ENCODE data around the gene SMYD3.

The SMYD3 gene

DNA sequence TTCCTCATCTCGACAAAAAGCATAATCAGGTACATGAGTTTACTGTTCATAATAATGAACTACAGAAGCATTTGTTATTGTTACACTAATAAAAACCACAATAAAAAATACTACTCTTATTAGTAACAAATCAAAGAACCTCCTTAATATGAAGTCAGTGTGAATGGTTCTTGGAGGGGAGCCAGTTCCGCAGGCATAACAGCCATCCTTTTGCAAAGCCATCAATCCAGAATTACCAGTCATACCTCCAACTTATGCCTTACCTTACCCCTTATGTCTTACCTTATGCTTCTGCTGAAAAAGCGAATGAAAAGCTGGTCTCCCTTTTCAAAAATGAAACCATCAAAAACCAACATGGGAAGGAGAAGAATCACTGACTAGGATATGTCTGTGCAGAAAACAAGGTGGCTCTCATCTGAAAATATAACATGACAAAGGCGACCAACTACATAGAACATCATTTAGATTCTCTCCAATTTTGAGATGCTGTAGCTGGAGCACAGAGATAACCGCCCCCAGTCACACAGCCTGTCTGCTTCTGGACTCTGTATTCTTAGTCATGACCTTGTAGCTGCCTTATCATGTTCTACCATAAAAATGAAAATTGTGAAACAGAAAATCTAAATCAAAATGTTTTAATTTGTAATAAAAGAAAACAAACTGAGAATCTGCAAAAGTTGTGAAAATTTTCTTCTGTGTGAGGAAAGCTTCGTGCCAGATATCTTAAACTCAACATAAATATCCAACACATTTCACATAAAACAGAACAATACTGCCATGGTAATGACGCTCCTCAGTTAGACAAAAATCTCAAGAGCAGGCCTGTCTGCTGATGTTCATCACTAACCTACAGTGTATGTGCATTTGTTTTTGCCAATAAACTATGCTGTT lies 438.2 kb downstream of the SMYD3 start:
- no peaks in the 10 kb centered on the region for H3K27me3 ChIP-seq (ENCODE audit: control insufficient read depth in 1 of 2, insufficient read depth in 2 of 2, low read length in 2 of 2)
- no peak overlapping the region for H3K9ac ChIP-seq (ENCODE audit: low read length)
- H3K9me3 ChIP-seq (ENCODE audit: low read length), result no peaks in the 10 kb centered on the region
- no peaks in the 10 kb centered on the region for H3K36me3 ChIP-seq (ENCODE audit: insufficient read depth, low read length)
- no peak overlapping the region for H3K4me3 ChIP-seq (ENCODE audit: low read depth in 1 of 2, low read length in 2 of 2)
- no peak overlapping the region for H3K27ac ChIP-seq (ENCODE audit: low read depth, low read length)
- no peaks in the 10 kb centered on the region for H3K4me1 ChIP-seq (ENCODE audit: insufficient read depth, low read length)

GRCh38 chr1:246068217-246068512 lies 438.9 kb downstream of the SMYD3 start:
- Histone ChIP-seq H3K36me3 (ENCODE audit: insufficient read depth, low read length) (no peaks in the 10 kb centered on the region), H3K4me3 (ENCODE audit: low read depth in 1 of 2, low read length in 2 of 2) (no peak overlapping the region), H3K9me3 (ENCODE audit: low read length) (no peaks in the 10 kb centered on the region), H3K4me1 (ENCODE audit: insufficient read depth, low read length) (no peaks in the 10 kb centered on the region), H3K27ac (ENCODE audit: low read depth, low read length) (no peak overlapping the region), H3K27me3 (ENCODE audit: control insufficient read depth in 1 of 2, insufficient read depth in 2 of 2, low read length in 2 of 2) (no peaks in the 10 kb centered on the region), H3K9ac (ENCODE audit: low read length) (no peak overlapping the region)

- no peaks in the 10 kb centered on the region for H3K9me3 ChIP-seq (ENCODE audit: low read length)
- H3K4me1 ChIP-seq (ENCODE audit: insufficient read depth, low read length), result no peaks in the 10 kb centered on the region
- no peaks in the 10 kb centered on the region for H3K36me3 ChIP-seq (ENCODE audit: insufficient read depth, low read length)
- H3K27me3 ChIP-seq (ENCODE audit: control insufficient read depth in 1 of 2, insufficient read depth in 2 of 2, low read length in 2 of 2), result no peaks in the 10 kb centered on the region
- H3K4me3 ChIP-seq (ENCODE audit: low read depth in 1 of 2, low read length in 2 of 2), result no peak overlapping the region
- H3K27ac ChIP-seq (ENCODE audit: low read depth, low read length), result no peak overlapping the region
- no peak overlapping the region for H3K9ac ChIP-seq (ENCODE audit: low read length)
These were observed 439.5 kb downstream of the SMYD3 start for GRCh38 chr1:246067432-246068216.

DNA sequence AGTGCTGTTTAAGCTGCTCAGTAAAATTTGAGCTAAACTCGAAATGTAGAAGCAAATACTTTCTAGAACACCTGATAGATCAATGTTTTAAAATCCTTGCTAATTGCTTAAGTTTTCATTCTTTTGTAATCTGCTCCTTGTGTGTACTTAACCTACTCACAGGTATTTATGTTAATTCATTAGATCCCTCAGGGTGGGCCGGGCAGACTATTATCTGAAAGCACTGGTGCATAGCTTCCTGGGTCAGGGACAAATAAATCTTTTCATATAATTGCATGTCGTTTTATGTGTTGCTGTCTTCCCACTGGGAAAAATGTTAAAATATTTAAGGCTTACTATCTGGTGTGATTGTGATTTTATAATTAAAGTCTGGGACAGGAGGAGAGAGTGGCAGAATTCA lies 440.5 kb downstream of the SMYD3 start:
- Histone ChIP-seq H3K9ac (ENCODE audit: low read length) (no peak overlapping the region), H3K9me3 (ENCODE audit: low read length) (no peaks in the 10 kb centered on the region), H3K36me3 (ENCODE audit: insufficient read depth, low read length) (no peaks in the 10 kb centered on the region), H3K27ac (ENCODE audit: low read depth, low read length) (no peak overlapping the region), H3K4me3 (ENCODE audit: low read depth in 1 of 2, low read length in 2 of 2) (no peak overlapping the region), H3K4me1 (ENCODE audit: insufficient read depth, low read length) (no peaks in the 10 kb centered on the region), H3K27me3 (ENCODE audit: control insufficient read depth in 1 of 2, insufficient read depth in 2 of 2, low read length in 2 of 2) (no peaks in the 10 kb centered on the region)

DNA sequence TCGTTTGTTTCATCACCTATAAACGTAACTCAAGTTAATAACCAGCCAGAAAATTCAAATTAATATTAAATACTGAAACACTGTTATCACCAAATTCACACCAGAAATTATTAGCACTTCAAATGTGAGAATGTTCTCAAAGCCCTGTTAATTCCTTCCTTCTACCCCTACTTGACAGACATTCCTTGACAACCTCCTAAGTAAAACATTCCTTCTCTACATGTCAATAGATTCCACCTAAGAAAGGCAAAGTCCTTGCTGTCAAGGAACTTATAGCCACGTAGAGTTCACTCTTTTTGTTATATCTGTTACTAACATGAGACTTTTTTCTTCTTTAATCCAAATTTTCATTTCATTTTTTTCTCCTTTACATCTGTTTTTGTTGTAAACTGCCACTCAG lies 441.5 kb downstream of the SMYD3 start:
- no peaks in the 10 kb centered on the region for H3K9me3 ChIP-seq (ENCODE audit: low read length)
- H3K27me3 ChIP-seq (ENCODE audit: control insufficient read depth in 1 of 2, insufficient read depth in 2 of 2, low read length in 2 of 2), result no peaks in the 10 kb centered on the region
- H3K9ac ChIP-seq (ENCODE audit: low read length), result no peak overlapping the region
- no peaks in the 10 kb centered on the region for H3K36me3 ChIP-seq (ENCODE audit: insufficient read depth, low read length)
- H3K4me3 ChIP-seq (ENCODE audit: low read depth in 1 of 2, low read length in 2 of 2), result no peak overlapping the region
- no peak overlapping the region for H3K27ac ChIP-seq (ENCODE audit: low read depth, low read length)
- no peaks in the 10 kb centered on the region for H3K4me1 ChIP-seq (ENCODE audit: insufficient read depth, low read length)

DNA sequence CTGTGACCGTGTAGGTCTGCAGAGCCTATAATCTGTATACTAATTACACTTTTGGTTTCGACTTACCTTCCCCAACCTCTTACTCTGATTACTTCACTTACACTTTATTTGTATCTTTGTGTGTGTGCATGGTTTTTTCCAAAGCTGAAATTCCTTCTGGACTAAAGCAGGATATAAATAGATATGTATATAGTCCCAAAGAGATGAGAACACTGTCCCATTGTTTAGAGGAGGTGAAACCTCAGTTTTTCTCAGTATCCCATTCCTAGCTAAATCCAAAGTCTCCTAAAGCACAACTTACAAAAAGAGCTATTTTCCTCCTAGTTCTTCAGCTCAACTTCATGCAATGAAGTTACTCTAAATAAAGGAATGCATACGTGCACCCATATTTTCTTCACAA lies 442.2 kb downstream of the SMYD3 start:
- H3K9ac ChIP-seq (ENCODE audit: low read length), result no peak overlapping the region
- no peaks in the 10 kb centered on the region for H3K27me3 ChIP-seq (ENCODE audit: control insufficient read depth in 1 of 2, insufficient read depth in 2 of 2, low read length in 2 of 2)
- H3K4me3 ChIP-seq (ENCODE audit: low read depth in 1 of 2, low read length in 2 of 2), result no peak overlapping the region
- H3K4me1 ChIP-seq (ENCODE audit: insufficient read depth, low read length), result no peaks in the 10 kb centered on the region
- H3K9me3 ChIP-seq (ENCODE audit: low read length), result no peaks in the 10 kb centered on the region
- no peaks in the 10 kb centered on the region for H3K36me3 ChIP-seq (ENCODE audit: insufficient read depth, low read length)
- no peak overlapping the region for H3K27ac ChIP-seq (ENCODE audit: low read depth, low read length)

DNA sequence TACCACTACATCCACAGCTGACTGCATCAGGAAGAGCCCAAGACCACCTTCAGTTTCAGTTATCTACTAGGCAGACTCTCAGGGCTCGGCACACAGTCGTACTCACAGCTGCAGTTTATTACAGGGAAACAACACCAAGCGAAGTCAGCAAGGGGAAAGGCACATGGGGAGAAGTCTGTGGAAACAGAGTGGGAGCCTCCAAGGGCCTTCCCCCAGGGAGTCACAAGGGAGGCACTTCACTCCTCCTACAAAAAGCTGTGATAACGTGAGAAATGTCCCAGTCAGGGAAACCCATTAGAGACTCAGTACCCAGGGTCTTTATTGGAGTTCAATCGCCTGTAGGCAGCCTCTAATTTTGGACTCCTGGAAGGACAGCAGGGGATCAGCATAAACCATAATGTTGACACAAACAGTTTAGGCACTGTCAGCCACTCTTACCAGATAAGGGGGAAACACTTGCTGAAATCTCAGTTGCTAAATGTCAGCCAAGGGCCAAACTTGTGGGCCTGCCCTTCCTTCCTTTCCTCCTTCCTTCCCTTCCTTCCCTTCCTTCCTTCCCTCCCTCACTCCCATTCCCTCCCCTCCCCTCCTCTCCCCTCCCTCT lies 444.0 kb downstream of the SMYD3 start:
- Histone ChIP-seq H3K36me3 (ENCODE audit: insufficient read depth, low read length) (no peaks in the 10 kb centered on the region), H3K27ac (ENCODE audit: low read depth, low read length) (no peak overlapping the region), H3K4me3 (ENCODE audit: low read depth in 1 of 2, low read length in 2 of 2) (no peak overlapping the region)

GRCh38 chr1:246058466-246058865 lies 448.6 kb downstream of the SMYD3 start:
- no peak overlapping the region for H3K9ac ChIP-seq (ENCODE audit: low read length)
- H3K27ac ChIP-seq (ENCODE audit: low read depth, low read length), result no peak overlapping the region
- H3K4me1 ChIP-seq (ENCODE audit: insufficient read depth, low read length), result no peaks in the 10 kb centered on the region
- no peak overlapping the region for H3K4me3 ChIP-seq (ENCODE audit: low read depth in 1 of 2, low read length in 2 of 2)
- H3K27me3 ChIP-seq (ENCODE audit: control insufficient read depth in 1 of 2, insufficient read depth in 2 of 2, low read length in 2 of 2), result no peaks in the 10 kb centered on the region
- no peaks in the 10 kb centered on the region for H3K36me3 ChIP-seq (ENCODE audit: insufficient read depth, low read length)
- no peaks in the 10 kb centered on the region for H3K9me3 ChIP-seq (ENCODE audit: low read length)

More for the DNA sequence above, 444.0 kb downstream of the SMYD3 start:
- Histone ChIP-seq H3K4me1 (ENCODE audit: insufficient read depth, low read length) (no peaks in the 10 kb centered on the region), H3K27me3 (ENCODE audit: control insufficient read depth in 1 of 2, insufficient read depth in 2 of 2, low read length in 2 of 2) (no peaks in the 10 kb centered on the region), H3K9ac (ENCODE audit: low read length) (no peak overlapping the region), H3K9me3 (ENCODE audit: low read length) (no peaks in the 10 kb centered on the region)

DNA sequence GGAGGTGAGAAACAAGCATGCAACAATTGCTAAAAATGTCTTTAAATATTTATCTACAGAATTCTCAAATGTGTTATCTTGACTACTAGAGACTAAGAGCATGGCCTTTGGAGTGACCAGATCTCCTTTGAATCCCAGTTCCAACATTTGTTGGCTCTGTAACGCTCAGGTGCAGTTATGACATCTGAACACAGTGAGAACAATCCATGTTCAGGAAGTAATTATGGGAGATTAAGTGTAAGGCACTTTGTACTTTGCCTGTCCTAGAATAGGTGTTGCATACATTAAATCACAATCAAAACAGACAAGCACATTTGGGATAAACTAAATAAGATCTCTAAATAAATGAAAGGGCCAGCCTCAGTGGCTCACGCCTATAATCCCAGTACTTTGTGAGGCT lies 454.5 kb downstream of the SMYD3 start:
- Histone ChIP-seq H3K36me3 (ENCODE audit: insufficient read depth, low read length) (no peaks in the 10 kb centered on the region), H3K9me3 (ENCODE audit: low read length) (no peaks in the 10 kb centered on the region), H3K9ac (ENCODE audit: low read length) (no peak overlapping the region), H3K27me3 (ENCODE audit: control insufficient read depth in 1 of 2, insufficient read depth in 2 of 2, low read length in 2 of 2) (no peaks in the 10 kb centered on the region), H3K4me1 (ENCODE audit: insufficient read depth, low read length) (no peaks in the 10 kb centered on the region), H3K4me3 (ENCODE audit: low read depth in 1 of 2, low read length in 2 of 2) (no peak overlapping the region), H3K27ac (ENCODE audit: low read depth, low read length) (no peak overlapping the region)

- Histone ChIP-seq H3K36me3 (ENCODE audit: insufficient read depth, low read length) (no peaks in the 10 kb centered on the region), H3K9ac (ENCODE audit: low read length) (no peak overlapping the region), H3K9me3 (ENCODE audit: low read length) (no peaks in the 10 kb centered on the region), H3K4me3 (ENCODE audit: low read depth in 1 of 2, low read length in 2 of 2) (no peak overlapping the region), H3K27ac (ENCODE audit: low read depth, low read length) (no peak overlapping the region), H3K27me3 (ENCODE audit: control insufficient read depth in 1 of 2, insufficient read depth in 2 of 2, low read length in 2 of 2) (no peaks in the 10 kb centered on the region), H3K4me1 (ENCODE audit: insufficient read depth, low read length) (no peaks in the 10 kb centered on the region)
These were observed 455.1 kb downstream of the SMYD3 start for GRCh38 chr1:246051909-246052518.

DNA sequence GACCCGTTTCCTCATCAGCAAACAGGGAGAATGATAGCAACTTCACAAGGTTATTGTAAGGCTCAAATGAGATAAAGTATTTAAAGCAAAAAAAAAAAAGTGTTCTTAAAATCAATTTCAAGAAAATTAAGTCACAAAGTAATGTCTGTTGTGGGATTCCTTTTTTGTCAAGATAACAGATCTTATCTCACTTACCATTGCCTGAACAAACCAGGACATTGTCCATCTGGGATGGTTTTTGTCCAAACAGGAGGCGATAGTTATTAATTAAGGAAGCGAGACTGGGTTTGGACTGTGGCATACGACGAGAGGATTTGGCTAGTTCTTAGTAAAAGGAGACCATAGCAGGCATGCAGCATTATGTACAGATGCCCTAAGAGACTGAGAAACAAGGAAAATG lies 458.4 kb downstream of the SMYD3 start:
- Histone ChIP-seq H3K4me1 (ENCODE audit: insufficient read depth, low read length) (no peaks in the 10 kb centered on the region), H3K36me3 (ENCODE audit: insufficient read depth, low read length) (no peaks in the 10 kb centered on the region), H3K9me3 (ENCODE audit: low read length) (no peaks in the 10 kb centered on the region), H3K27ac (ENCODE audit: low read depth, low read length) (no peak overlapping the region), H3K4me3 (ENCODE audit: low read depth in 1 of 2, low read length in 2 of 2) (no peak overlapping the region), H3K9ac (ENCODE audit: low read length) (no peak overlapping the region), H3K27me3 (ENCODE audit: control insufficient read depth in 1 of 2, insufficient read depth in 2 of 2, low read length in 2 of 2) (no peaks in the 10 kb centered on the region)
